HepG2 (cell line): ENCODE results near the gene PDE3B. TPM values are rescaled to one million over a fixed set of nuclear protein-coding genes. Genes with fewer than 3 reads are reported as not detected.

Experiments
- AGO2 ChIP-seq: fragments of 200-400 bp; formaldehyde crosslinking; optimal IDR thresholded peaks from 2 replicates; pipeline ENCODE3; 2017; ENCODE audit warnings: mild to moderate bottlenecking, low read depth, low read length, moderate library complexity
- ARID4A ChIP-seq: sonication (generic); formaldehyde crosslinking; IDR thresholded peaks from 2 replicates; pipeline ENCODE4 v1.5.0; 2020; ENCODE audit warnings: mild to moderate bottlenecking, missing genetic modification reagents, borderline replicate concordance
- CREB3 ChIP-seq: sonication (generic); formaldehyde crosslinking; IDR thresholded peaks from 2 replicates; pipeline ENCODE4 v1.5.0; 2020; ENCODE audit warnings: missing genetic modification reagents
- GABPB1 ChIP-seq: IDR thresholded peaks from 2 replicates; pipeline ENCODE4 v1.6.1; 2016; ENCODE audit warnings: mild to moderate bottlenecking, missing genetic modification reagents, moderate library complexity, missing compliant biosample characterization
- ISX ChIP-seq: sonication (generic); formaldehyde crosslinking; conservative IDR thresholded peaks from 2 replicates; pipeline ENCODE4 v1.5.0; 2020; ENCODE audit warnings: missing genetic modification reagents
- MIER2 ChIP-seq: IDR thresholded peaks from 2 replicates; pipeline ENCODE4 v1.6.1; 2016; ENCODE audit warnings: missing biosample characterization, missing genetic modification reagents
- MIXL1 ChIP-seq: IDR thresholded peaks from 2 replicates; pipeline ENCODE4 v1.6.1; 2016
- MYC ChIP-seq: sonication (generic); formaldehyde crosslinking; IDR thresholded peaks from 2 replicates; pipeline ENCODE4 v1.9.0; 2021; ENCODE audit warnings: missing genetic modification reagents, borderline replicate concordance
- NFIC ChIP-seq: IDR thresholded peaks from 2 replicates; pipeline ENCODE4 v1.6.1; 2012; ENCODE audit warnings: mild to moderate bottlenecking, low read length, inconsistent platforms
- POLR2AphosphoS2 ChIP-seq: IDR thresholded peaks from 2 replicates; pipeline ENCODE4 v1.6.1; 2011; ENCODE audit warnings: low read depth, low read length, improper control_type of control experiment
- REXO4 ChIP-seq: sonication (generic); formaldehyde crosslinking; IDR thresholded peaks from 2 replicates; pipeline ENCODE4 v1.8.0; 2022; ENCODE audit warnings: missing genetic modification reagents, mild to moderate bottlenecking, borderline replicate concordance
- XBP1 ChIP-seq: sonication (generic); formaldehyde crosslinking; IDR thresholded peaks from 2 replicates; pipeline ENCODE4 v1.5.0; 2020; ENCODE audit warnings: missing genetic modification reagents
- ZBTB44 ChIP-seq: sonication (generic); formaldehyde crosslinking; IDR thresholded peaks from 2 replicates; pipeline ENCODE4 v1.4.0; 2020; ENCODE audit warnings: missing genetic modification reagents
- ZMAT5 ChIP-seq: sonication (generic); formaldehyde crosslinking; IDR thresholded peaks from 2 replicates; pipeline ENCODE4 v1.5.0; 2020; ENCODE audit warnings: mild to moderate bottlenecking, low read depth, missing genetic modification reagents, borderline replicate concordance
- ZNF335 ChIP-seq: sonication (generic); formaldehyde crosslinking; IDR thresholded peaks from 2 replicates; pipeline ENCODE4 v1.4.0; 2020; ENCODE audit warnings: missing genetic modification reagents
- ZNF589 ChIP-seq: sonication (generic); formaldehyde crosslinking; conservative IDR thresholded peaks from 2 replicates; pipeline ENCODE4 v1.8.0; 2022; ENCODE audit warnings: mild to moderate bottlenecking, moderate library complexity, missing genetic modification reagents
- ZNF644 ChIP-seq: IDR thresholded peaks from 2 replicates; pipeline ENCODE4 v1.6.1; 2016; ENCODE audit warnings: low read depth
- ZNF687 ChIP-seq: sonication (generic); formaldehyde crosslinking; IDR thresholded peaks from 2 replicates; pipeline ENCODE4 v1.5.1; 2020; ENCODE audit warnings: mild to moderate bottlenecking, missing genetic modification reagents, moderate library complexity
- ZNF780A ChIP-seq: sonication (generic); formaldehyde crosslinking; IDR thresholded peaks from 2 replicates; pipeline ENCODE4 v1.8.0; 2022; ENCODE audit warnings: mild to moderate bottlenecking, missing genetic modification reagents, moderate library complexity
- ZNF782 ChIP-seq: sonication (generic); formaldehyde crosslinking; IDR thresholded peaks from 2 replicates; pipeline ENCODE4 v1.4.0; 2020; ENCODE audit warnings: missing genetic modification reagents, mild to moderate bottlenecking, borderline replicate concordance
- ZSCAN22 ChIP-seq: sonication (generic); formaldehyde crosslinking; IDR thresholded peaks from 2 replicates; pipeline ENCODE4 v1.4.0; 2020; ENCODE audit warnings: mild to moderate bottlenecking, missing genetic modification reagents
- polyA plus RNA-seq, 8 experiments: library from polyadenylated mRNA; depleted of rRNA in 3 of 8; stranded (reverse) in 7 of 8; unstranded in 1 of 8; fragments of >200 nt; fragmentation: Illumina TruSeq in 4 of 8; extraction: Trizol in 4 of 8; gene quantifications; 2 replicates each; pipeline versions ENCODE4 v1.2.1 to v1.2.3, GENCODE V29; 2011 to 2016; ENCODE audit warnings: low read depth in 4 of 8, missing spikeins in 1 of 8, mixed read lengths in 1 of 8; ENCODE audit not compliant: insufficient read depth in 1 of 8
- total RNA-seq, 5 experiments: library from RNA; depleted of rRNA; stranded (reverse); fragments of >200 nt; fragmentation: Illumina TruSeq; extraction: Trizol; gene quantifications; 2 replicates each; pipeline ENCODE4 v1.2.3, GENCODE V29; 2016; ENCODE audit warnings: low read depth in 1 of 5

PDE3B gene
- total and polyA plus RNA-seq, 2 of the 13 experiments (the other 11 are each of a cell fraction or from before 2014, with no cell fraction given): 14.1 to 26.5 TPM

GRCh38 chr11:14741195-14741594 is 97.6 kb downstream of the PDE3B start (continued):
- TF ChIP-seq ARID4A (no peak; the same call in 1 of the 2 replicates), ZNF644 (CRISPR knock-in tag) (0 out of 2 replicates have a peak, but pooled peaks have one; percentile 20), ZNF335 (no peak), GABPB1 (CRISPR knock-in tag) (no peak), ZBTB44 (CRISPR knock-in tag) (no peak), CREB3 (no peak), XBP1 (CRISPR knock-in tag) (no peak), ZMAT5 (CRISPR knock-in tag) (no peak), MIER2 (CRISPR knock-in tag) (no peak), ZNF780A (CRISPR knock-in tag) (no peak), REXO4 (CRISPR knock-in tag) (no peak), ZNF589 (CRISPR knock-in tag) (no peak), ISX (no peak), AGO2 (no peak), ZNF782 (no peak), ZNF687 (CRISPR knock-in tag) (no peak), ZSCAN22 (CRISPR knock-in tag) (no peak), MIXL1 (peak; percentile 78), NFIC (peak; percentile 57; the same call in 1 of the 2 replicates), MYC (CRISPR knock-in tag) (no peak), POLR2AphosphoS2 (no peak)
